Bronchial epithelial cell (primary cell): ENCODE results near the gene FBXL15. TPM values are rescaled to one million over a fixed set of nuclear protein-coding genes. Genes with fewer than 3 reads are reported as not detected.

Experiments
- DNase-seq: peaks from one replicate; pipeline ENCODE4 v3.0.0-alpha.2; 2010; ENCODE audit warnings: low read depth
- FAIRE-seq: peaks from 2 replicates; lab custom pipeline; 2011; peaks lifted over from hg19 to GRCh38; lab: Jason Lieb, UNC
- H3K27me3 ChIP-seq: 2 replicates; pipeline ENCODE4 v1.5.1; 2011; ENCODE audit warnings: low read length; ENCODE audit not compliant: control insufficient read depth, insufficient read depth
- H3K36me3 ChIP-seq: 2 replicates; pipeline ENCODE4 v1.5.1; 2011; ENCODE audit warnings: low read length; ENCODE audit not compliant: control insufficient read depth, insufficient read depth
- H3K4me3 ChIP-seq: 2 replicates; pipeline ENCODE4 v1.5.1; 2011; ENCODE audit warnings: mild to moderate bottlenecking, low read depth, low read length, control low read depth
- CTCF ChIP-seq: IDR thresholded peaks from 2 replicates; pipeline ENCODE4 v1.5.1; 2011; ENCODE audit warnings: mild to moderate bottlenecking, moderate library complexity, low read length, control low read depth, inconsistent platforms; ENCODE audit not compliant: insufficient read depth, severe bottlenecking
- total RNA-seq: library from RNA; depleted of rRNA; stranded (reverse); fragments of >200 nt; gene quantifications from 2 replicates; pipeline ENCODE4 v1.2.1, GENCODE V29; 2014

The FBXL15 gene
- total RNA-seq, 1 donor from 2014 or later = 9.7 TPM

DNA sequence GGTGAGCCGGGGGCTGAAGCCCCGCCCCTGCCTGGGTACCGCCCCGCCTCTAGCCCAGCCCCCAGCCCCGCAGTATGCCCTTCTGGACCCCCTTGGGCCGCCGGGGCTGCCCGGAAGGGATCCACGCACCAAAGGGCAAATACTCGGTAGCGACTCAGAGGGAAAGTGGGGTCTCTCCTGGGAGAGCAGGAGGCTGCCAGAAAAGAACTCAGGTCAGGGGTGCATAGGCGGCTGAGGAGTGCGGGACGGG lies 796 bp downstream of the FBXL15 start:
- FAIRE-seq = no peak
- no peak for TF ChIP-seq CTCF
- H3K4me3 ChIP-seq = peak overlapping the region; percentile 89
- peaks cover 9% of the 10 kb centered on the region for H3K36me3 ChIP-seq
- H3K27me3 ChIP-seq = peaks cover 2% of the 10 kb centered on the region
- no peak for DNase-seq

- FAIRE-seq = no peak
Observed at GRCh38 chr10:102421757-102422512, 1.3 kb downstream of the FBXL15 start.

DNA sequence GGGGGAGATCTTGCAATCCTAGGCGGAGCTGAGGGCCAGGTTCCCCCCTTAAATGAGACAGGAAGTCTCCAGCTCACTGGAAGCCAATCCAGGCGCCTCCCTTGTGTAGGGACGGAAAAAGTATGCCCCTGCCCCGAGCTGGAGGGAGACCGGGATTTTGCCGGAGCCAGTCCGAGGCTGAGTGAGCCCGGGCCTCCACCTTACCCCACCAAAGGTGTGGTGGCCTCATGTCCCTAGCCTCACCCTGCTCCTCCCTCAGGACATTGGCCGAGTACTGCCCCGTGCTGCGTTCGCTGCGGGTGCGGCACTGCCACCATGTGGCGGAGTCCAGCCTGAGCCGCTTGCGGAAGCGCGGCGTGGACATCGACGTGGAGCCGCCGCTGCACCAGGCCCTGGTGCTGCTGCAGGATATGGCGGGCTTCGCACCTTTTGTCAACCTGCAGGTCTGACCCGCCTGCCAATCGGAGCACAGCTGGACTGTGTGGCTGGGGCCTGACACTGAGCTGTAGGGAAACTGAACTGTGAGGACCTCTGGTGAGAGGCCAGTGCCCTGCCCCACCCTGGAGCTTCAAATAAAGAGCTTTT lies 2.0 kb downstream of the FBXL15 start:
- peaks cover 2% of the 10 kb centered on the region for H3K27me3 ChIP-seq
- TF ChIP-seq CTCF = peak; percentile 90
- H3K36me3 ChIP-seq = peaks cover 9% of the 10 kb centered on the region
- peak overlapping the region; percentile 89 for H3K4me3 ChIP-seq
- FAIRE-seq (no peak), DNase-seq (peak; percentile 61)

More at GRCh38 chr10:102421757-102422512, 1.3 kb downstream of the FBXL15 start:
- peak; percentile 23 for DNase-seq
- H3K27me3 ChIP-seq = peaks cover 2% of the 10 kb centered on the region
- TF ChIP-seq CTCF = no peak
- H3K4me3 ChIP-seq = peak overlapping the region; percentile 89
- H3K36me3 ChIP-seq = peaks cover 9% of the 10 kb centered on the region

DNA sequence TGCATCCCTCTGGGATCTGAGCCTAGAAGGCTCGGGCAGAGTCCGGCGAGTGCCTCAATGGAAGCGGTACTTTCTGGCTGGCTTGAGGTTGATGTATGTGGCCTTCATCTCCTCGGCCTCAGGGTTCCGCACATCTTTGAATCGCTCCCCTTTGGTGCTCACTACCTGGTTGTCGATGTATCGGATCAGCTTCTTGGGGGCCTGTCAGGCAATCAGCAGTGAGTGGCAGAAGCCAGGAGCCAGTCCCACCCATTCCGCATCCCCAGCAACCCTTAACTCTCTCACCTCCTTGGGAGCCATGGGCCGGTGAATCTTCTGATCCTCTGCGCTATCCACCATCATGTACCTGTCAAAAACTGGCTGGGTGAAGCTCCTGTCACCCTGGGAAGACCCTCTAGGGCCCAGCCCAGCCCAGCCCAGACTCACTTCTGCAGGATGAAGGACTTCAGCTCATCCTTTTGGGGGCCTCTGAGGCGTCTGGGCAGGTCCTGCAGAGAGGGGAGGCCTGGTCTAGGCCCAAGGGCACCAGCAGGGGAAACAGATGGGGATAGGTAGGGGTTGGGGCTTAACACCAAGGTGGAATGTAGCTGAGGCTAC lies 2.8 kb downstream of the FBXL15 start:
- peaks cover under 1% of the 10 kb centered on the region for H3K27me3 ChIP-seq
- no peak for FAIRE-seq
- peaks cover 9% of the 10 kb centered on the region for H3K36me3 ChIP-seq
- DNase-seq = no peak
- TF ChIP-seq CTCF = no peak
- no peak overlapping the region for H3K4me3 ChIP-seq

DNA sequence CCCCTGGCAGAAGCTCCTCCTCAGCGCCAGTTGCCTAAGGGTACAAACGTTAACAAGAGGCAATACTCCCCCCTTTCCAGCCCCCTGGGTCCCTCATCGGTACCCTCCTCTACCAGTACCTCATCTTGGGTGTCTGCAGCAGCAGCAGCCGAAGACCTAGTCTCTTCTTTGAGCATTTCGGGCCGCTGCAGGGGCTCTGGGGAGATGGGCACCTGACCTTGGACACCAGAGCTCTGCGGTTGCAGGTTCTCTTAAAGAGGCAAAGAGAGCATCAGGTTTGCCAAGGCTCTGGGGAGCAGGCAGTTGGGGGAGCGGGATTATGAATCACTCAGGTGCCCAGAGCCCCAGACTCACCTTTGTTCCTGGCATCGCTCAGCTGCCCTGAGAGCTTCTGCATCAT lies 3.5 kb downstream of the FBXL15 start:
- TF ChIP-seq CTCF = no peak
- no peak overlapping the region for H3K4me3 ChIP-seq
- DNase-seq (no peak), FAIRE-seq (no peak)
- H3K36me3 ChIP-seq = peaks cover 9% of the 10 kb centered on the region
- H3K27me3 ChIP-seq = no peaks in the 10 kb centered on the region

GRCh38 chr10:102424916-102425315 lies 4.3 kb downstream of the FBXL15 start:
- H3K27me3 ChIP-seq = no peaks in the 10 kb centered on the region
- FAIRE-seq = no peak
- no peak for TF ChIP-seq CTCF
- DNase-seq = no peak
- H3K4me3 ChIP-seq = no peak overlapping the region
- peaks cover 9% of the 10 kb centered on the region for H3K36me3 ChIP-seq
